ENCODE results near the gene TMEM117.
A peak's percentile ranks its signal among the peaks of the same experiment; 100 is the strongest.

TMEM117 gene

DNA sequence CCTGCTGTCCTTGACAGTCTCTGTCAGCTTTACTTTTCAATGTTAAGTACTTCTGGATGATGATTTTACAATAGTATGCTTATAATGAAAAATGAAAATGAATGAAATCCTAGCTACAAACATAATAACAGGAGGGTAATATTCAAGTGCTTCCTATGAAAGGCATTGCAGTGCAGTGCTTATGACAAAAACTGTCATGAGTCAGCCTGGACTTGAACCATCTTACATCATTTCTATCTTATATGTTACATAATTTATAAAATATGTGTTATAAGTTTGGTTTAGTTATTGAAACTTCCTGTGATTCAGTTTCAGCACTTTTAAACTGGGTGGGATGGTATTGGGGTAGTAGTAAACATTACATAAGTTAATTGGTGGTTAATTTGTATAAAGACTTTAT lies 451.7 kb downstream of the TMEM117 start:
- Histone ChIP-seq H3K79me2 (ENCODE audit: control insufficient read depth, low read length) (no peaks in the 10 kb centered on the region), H3F3A (ENCODE audit: control insufficient read depth, insufficient read depth) (no peaks in the 10 kb centered on the region), H3K9me2 (replicated peaks; ENCODE audit: control insufficient read depth, low read length) (no peaks in the 10 kb centered on the region), H3K4me2 (ENCODE audit: low read length) (no peak overlapping the region), H3K27ac (ENCODE audit: low read depth, low read length) (no peak overlapping the region), H3K27me3 (ENCODE audit: control insufficient read depth, low read length) (no peaks in the 10 kb centered on the region), H3K36me3 (ENCODE audit: control insufficient read depth, low read length) (no peaks in the 10 kb centered on the region), H3K9me3 (ENCODE audit: control insufficient read depth, insufficient read depth, low read length) (no peaks in the 10 kb centered on the region), H3K4me1 (ENCODE audit: control insufficient read depth, low read length) (no peaks in the 10 kb centered on the region), H4K20me1 (ENCODE audit: control insufficient read depth, insufficient read depth, low read depth, low read length) (no peaks in the 10 kb centered on the region), H3K4me3 (ENCODE audit: low read length) (no peak overlapping the region)
- no peak for TF ChIP-seq EZH2phosphoT487 (IDR thresholded peaks at IDR 0.05; ENCODE audit: borderline replicate concordance, low read length)
- TF ChIP-seq, protein P1, sequence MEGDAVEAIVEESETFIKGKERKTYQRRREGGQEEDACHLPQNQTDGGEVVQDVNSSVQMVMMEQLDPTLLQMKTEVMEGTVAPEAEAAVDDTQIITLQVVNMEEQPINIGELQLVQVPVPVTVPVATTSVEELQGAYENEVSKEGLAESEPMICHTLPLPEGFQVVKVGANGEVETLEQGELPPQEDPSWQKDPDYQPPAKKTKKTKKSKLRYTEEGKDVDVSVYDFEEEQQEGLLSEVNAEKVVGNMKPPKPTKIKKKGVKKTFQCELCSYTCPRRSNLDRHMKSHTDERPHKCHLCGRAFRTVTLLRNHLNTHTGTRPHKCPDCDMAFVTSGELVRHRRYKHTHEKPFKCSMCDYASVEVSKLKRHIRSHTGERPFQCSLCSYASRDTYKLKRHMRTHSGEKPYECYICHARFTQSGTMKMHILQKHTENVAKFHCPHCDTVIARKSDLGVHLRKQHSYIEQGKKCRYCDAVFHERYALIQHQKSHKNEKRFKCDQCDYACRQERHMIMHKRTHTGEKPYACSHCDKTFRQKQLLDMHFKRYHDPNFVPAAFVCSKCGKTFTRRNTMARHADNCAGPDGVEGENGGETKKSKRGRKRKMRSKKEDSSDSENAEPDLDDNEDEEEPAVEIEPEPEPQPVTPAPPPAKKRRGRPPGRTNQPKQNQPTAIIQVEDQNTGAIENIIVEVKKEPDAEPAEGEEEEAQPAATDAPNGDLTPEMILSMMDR (IDR thresholded peaks at IDR 0.05; ENCODE audit: low read depth, low read length, poor library complexity, severe bottlenecking) = no peak

DNA sequence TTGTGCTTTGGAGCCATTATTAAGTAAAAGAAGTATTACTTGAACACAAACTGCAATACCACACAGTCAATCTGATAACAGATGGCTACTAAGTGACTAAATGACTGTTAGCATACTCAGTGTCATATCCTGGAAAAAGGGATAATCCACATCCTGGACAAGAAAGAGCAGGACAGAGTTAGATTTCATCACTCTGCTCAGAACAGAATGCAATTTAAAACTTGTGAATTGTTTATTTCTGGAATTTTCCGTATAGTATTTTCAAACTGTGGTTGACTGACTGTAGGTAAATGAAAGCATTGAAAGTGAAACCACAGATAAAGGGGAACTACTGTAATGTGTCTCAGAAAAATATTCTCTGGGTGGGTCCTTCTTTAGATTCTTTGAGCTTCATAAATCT lies 458.8 kb downstream of the TMEM117 start:
- Histone ChIP-seq H3K27me3 (ENCODE audit: control insufficient read depth, low read length) (no peaks in the 10 kb centered on the region), H3K4me2 (ENCODE audit: low read length) (peak overlapping the region; percentile 34), H4K20me1 (ENCODE audit: control insufficient read depth, insufficient read depth, low read depth, low read length) (no peaks in the 10 kb centered on the region), H3K36me3 (ENCODE audit: control insufficient read depth, low read length) (no peaks in the 10 kb centered on the region), H3K27ac (ENCODE audit: low read depth, low read length) (no peak overlapping the region), H3F3A (ENCODE audit: control insufficient read depth, insufficient read depth) (no peaks in the 10 kb centered on the region), H3K9me2 (replicated peaks; ENCODE audit: control insufficient read depth, low read length) (no peaks in the 10 kb centered on the region), H3K4me3 (ENCODE audit: low read length) (no peak overlapping the region), H3K9me3 (ENCODE audit: control insufficient read depth, insufficient read depth, low read length) (no peaks in the 10 kb centered on the region), H3K79me2 (ENCODE audit: control insufficient read depth, low read length) (no peaks in the 10 kb centered on the region), H3K4me1 (ENCODE audit: control insufficient read depth, low read length) (peaks cover 14% of the 10 kb centered on the region)
- TF ChIP-seq, protein P1 (IDR thresholded peaks at IDR 0.05; ENCODE audit: low read depth, low read length, poor library complexity, severe bottlenecking) = no peak
- TF ChIP-seq EZH2phosphoT487 (IDR thresholded peaks at IDR 0.05; ENCODE audit: borderline replicate concordance, low read length) = no peak

DNA sequence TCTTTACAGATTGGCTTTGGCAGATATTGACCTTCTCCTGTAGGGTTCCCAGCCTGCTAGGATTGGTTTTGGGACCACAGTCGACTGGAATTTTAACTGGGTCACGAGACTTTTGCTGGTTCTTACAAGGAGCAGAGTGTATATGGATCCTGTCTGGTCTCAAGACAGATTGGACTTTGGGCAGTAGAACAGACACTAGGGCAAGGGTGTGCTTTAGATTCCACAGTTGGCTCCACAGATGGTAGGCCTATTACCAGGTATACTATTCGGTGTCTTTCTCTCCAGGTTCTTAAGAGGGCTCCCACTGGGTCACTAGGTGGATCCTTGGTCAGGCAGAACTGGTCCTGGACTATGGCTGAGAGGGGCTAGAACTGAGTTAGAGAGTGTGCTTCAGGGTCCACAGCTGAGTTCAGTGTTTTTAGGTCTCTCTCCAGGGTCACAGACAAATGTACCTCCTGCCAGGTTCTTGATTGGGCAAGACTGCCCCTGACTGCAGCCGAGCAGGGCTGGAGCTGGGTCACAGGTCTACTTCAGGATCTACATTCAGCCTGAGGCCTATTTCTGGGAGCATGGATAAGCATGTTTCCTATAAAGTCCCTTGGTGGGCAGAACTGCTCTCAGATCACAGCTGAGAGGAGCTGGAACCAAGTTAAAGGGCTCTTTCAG lies 460.2 kb downstream of the TMEM117 start:
- H3K79me2 ChIP-seq (ENCODE audit: control insufficient read depth, low read length) = no peaks in the 10 kb centered on the region
- H4K20me1 ChIP-seq (ENCODE audit: control insufficient read depth, insufficient read depth, low read depth, low read length) = no peaks in the 10 kb centered on the region
- no peaks in the 10 kb centered on the region for H3F3A ChIP-seq (ENCODE audit: control insufficient read depth, insufficient read depth)
- no peak for TF ChIP-seq EZH2phosphoT487 (IDR thresholded peaks at IDR 0.05; ENCODE audit: borderline replicate concordance, low read length)
- TF ChIP-seq, protein P1 (IDR thresholded peaks at IDR 0.05; ENCODE audit: low read depth, low read length, poor library complexity, severe bottlenecking) = no peak
- no peaks in the 10 kb centered on the region for H3K9me2 ChIP-seq (replicated peaks; ENCODE audit: control insufficient read depth, low read length)
- no peaks in the 10 kb centered on the region for H3K27me3 ChIP-seq (ENCODE audit: control insufficient read depth, low read length)
- no peak overlapping the region for H3K4me2 ChIP-seq (ENCODE audit: low read length)
- H3K36me3 ChIP-seq (ENCODE audit: control insufficient read depth, low read length) = no peaks in the 10 kb centered on the region
- no peaks in the 10 kb centered on the region for H3K9me3 ChIP-seq (ENCODE audit: control insufficient read depth, insufficient read depth, low read length)
- H3K4me3 ChIP-seq (ENCODE audit: low read length) = no peak overlapping the region
- peaks cover 14% of the 10 kb centered on the region for H3K4me1 ChIP-seq (ENCODE audit: control insufficient read depth, low read length)
- no peak overlapping the region for H3K27ac ChIP-seq (ENCODE audit: low read depth, low read length)
